Hippocampal formation (tissue), 2 donors: ENCODE data around the gene CACNA1C.
"Not testable (repeated sequence)": the region's sequence is repeated elsewhere in the genome, so short reads cannot be mapped to it uniquely, and the experiment has no call there.

ENCODE experiments used
- DNase-seq, 2 donors: peaks; one replicate each; lab custom pipeline; 2025; lab: John Stamatoyannopoulos, UW

Gene CACNA1C

DNA sequence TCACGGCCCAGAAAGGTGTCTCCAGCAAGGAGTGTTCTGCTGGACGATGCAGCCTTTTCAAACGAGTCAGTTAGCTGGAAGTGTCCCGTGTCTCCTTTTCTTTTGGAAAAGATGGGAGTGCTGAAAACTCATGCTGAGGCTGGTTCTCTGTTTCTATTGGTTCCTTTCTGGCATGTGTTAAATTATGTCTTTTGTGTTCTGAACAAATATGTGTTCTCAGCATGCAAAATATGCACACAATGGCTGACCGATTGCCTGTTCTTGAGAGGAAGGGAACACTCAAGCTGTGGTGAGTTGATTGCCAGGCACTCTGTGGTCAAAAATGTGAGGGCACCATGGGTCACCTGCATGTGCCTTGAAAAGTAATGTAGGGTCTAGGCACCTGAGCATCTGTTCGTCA, 181.3 kb downstream of the CACNA1C start:
- no peak for DNase-seq

DNA sequence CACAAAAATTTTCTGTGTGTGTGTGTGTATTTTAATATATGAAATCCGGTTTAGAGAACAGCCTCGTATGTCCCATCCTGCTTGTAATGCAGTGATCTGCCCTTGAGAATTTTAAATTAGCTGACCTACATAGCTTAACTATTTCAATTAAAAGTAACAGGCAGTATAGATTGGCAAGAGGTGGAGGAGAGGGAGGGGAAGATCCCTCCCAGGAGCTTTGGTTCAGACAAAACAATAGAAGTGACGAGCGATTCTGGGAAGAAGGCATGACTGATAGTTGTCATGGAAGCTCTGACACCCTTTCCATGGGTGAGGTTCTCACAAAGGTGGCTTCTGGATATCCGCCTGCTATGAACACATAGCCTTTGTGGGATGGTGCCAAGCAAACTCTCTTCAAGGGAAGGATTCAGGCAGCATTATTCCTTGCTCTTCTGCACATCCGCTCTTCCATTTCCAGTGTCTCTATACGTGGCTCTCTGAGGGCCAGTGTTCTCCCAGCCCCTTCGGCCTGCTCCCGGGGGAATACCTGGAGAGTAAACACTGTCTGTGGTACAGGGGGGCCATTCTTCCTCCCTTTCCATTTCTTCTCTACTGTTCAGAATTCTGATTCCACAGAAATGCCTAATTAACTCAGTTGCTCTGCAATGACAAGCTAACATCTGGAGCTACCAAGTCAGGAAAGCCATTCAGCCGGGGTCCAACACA, 182.0 kb downstream of the CACNA1C start:
- DNase-seq = no peak

GRCh38 chr12:2236506-2237294, 183.9 kb downstream of the CACNA1C start:
- DNase-seq = no peak

DNA sequence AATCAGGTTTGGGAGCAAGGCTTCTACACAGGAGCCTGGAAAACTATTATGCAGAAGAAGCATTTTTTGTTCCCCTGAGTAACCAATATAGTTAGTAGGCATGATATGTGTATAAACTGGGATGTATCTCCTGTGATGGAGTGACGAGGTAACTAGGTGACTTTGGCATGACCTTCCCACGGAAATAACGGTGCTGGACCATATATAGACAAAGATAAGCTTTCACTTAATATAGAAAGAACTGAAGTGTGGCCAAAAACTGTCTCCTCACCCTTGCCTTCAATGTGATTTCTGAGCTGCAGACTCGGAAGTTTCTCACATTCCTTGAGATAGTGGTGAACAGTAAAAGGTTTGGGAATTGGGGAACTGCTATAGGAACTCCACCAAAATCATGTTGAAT, 185.3 kb downstream of the CACNA1C start:
- no peak for DNase-seq

GRCh38 chr12:2239381-2239871, 186.6 kb downstream of the CACNA1C start:
- DNase-seq = no peak

GRCh38 chr12:2240390-2240789, 187.6 kb downstream of the CACNA1C start:
- DNase-seq = no peak

GRCh38 chr12:2240984-2241383, 188.2 kb downstream of the CACNA1C start:
- no peak for DNase-seq

GRCh38 chr12:2242216-2242615, 189.4 kb downstream of the CACNA1C start:
- no peak for DNase-seq

GRCh38 chr12:2242816-2243215, 190.0 kb downstream of the CACNA1C start:
- DNase-seq = no peak

GRCh38 chr12:2243275-2243674, 190.5 kb downstream of the CACNA1C start:
- DNase-seq = no peak

GRCh38 chr12:2244013-2244861, 191.4 kb downstream of the CACNA1C start:
- no peak for DNase-seq

GRCh38 chr12:2246358-2246757, 193.6 kb downstream of the CACNA1C start:
- DNase-seq = no peak

DNA sequence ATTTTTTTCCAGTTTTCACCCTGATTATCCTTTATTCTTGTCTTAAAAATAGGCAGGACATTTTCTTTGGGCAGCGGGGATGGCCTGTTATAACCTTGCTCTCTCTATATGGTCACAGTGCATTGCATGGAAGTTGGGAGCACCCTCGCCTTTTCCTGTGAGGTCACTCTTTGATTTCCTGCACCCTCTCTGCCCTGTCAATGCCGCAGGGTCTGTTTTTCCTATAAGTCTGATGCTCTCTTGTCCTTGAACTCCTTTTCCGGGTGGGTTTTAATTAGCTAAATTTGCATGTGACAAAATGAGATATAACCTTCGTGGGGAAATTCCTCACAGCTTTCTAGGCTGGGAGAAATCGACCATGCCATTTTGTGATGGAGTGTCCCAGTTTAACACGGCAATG, 194.3 kb downstream of the CACNA1C start:
- no peak for DNase-seq

DNA sequence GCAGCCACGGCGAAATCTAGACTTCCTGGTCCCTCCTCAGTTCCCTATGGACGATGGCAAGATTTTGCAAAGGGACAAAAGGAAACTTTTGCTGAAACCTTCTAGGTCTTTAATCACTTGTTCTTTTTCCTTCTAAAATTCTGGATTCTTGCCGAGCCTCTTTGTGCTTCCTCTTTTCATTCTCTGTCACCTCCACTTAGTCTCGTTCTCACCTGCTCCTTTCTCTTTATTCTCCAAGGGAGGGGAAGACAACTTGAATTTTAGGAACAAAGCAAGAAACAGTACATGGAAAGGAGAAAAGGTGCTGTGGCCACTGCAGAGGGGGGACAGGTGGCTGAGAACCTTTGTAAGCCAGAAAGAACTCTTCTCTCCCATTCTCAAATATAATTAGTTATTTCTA, 194.8 kb downstream of the CACNA1C start:
- DNase-seq = no peak

- no peak for DNase-seq
Measured at GRCh38 chr12:2248087-2248900, 195.5 kb downstream of the CACNA1C start.

DNA sequence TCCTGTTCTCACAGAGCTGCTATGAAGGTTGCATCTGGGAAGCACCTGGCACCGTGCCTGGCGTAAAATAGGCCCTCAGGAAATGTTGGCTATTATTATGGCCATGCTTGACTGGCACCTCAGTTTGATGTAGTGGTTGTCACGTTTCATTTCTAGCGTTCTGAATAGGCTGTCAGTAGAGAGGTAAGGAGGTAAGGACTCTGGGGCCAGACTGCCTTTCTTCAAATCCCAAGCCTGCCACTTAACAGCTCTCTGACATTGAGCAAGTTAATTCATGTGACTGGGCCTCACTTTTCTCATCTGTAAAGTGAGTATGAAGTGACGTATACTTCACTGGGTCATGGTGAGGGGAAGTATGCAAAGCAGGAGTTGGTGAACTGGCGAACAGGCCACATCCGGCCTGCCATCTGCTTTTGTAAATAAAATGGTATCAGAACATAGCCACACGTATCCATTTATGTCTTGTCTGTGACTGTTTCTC, 196.2 kb downstream of the CACNA1C start:
- DNase-seq = no peak

DNA sequence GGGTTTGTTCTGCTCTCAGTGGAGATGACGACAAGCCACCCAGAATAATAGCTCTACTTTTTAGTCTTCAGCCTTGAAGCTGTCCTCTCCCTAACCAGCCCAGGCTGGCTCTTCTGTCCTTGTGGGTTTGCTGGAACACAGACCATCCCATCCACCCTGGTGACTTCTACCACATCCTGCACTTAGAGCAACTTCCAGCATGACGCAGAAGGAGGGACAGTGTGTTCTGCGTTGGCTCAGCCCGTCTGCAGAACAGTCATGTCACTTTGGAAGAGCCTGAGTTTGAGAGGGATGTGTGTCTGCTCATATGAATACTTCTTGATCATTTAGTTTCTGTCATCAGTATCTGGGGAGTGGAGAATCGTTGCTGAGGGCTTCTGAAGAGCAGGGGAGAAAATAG, 198.0 kb downstream of the CACNA1C start:
- no peak for DNase-seq

DNA sequence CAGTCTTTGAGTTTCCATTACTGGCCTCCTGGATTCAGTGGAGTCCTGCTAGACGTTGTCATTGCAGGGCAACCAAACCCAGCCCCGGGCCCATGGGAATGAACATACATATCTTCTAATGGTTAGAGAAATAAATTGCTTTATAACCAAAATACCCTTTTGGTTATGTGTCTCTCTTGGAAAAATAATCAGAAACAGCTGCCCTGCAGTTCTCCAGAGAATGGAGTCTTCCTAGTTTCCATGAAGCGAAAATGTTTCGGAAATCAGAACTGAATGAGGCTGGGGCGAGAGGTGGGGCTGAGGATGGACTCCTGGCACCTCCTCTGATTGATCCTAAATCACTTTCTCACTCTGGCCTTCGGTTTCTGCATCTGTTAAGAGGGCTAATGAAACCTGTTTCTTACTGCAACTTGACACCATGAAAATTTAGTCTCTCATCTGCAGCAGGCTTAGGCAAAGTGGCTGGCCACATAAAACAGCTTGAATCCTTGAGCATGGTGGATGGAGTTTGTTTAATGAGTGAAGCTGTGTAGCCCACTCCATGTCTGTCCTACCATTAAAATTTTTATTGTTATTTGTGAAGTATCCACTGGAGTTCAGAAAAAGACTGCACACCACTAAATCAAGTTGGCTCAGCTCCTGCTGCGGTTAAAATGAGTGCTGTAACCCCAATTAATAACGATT, 198.9 kb downstream of the CACNA1C start:
- DNase-seq = no peak

- DNase-seq = no peak
Measured at GRCh38 chr12:2255311-2255710, 202.5 kb downstream of the CACNA1C start.

GRCh38 chr12:2255731-2256130, 202.9 kb downstream of the CACNA1C start:
- not testable (repeated sequence) for DNase-seq

DNA sequence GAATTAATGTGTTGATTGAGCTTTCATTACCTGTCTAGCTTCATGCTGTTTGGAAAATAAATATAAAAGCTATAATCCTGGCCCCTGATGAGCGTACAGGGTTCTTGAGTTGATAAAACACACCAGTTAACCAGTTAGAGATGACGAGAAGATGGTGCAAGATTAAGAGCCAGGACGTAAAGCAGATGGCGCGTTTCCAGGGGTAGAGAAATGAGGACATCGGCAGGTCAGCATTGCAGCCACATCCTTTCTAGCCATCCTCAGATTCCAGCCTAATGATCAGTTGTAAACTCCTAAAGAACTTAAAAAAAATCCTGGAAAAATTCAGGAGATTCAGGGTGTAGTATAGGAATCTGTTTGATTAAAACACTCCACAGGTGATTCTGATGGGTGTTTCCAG, 203.7 kb downstream of the CACNA1C start:
- no peak for DNase-seq
